Chondrocyte (in vitro differentiated cells): ENCODE results near the gene ATP6AP1. TPM values are rescaled to one million over a fixed set of nuclear protein-coding genes. Genes with fewer than 3 reads are reported as not detected.

Source experiments
- DNase-seq: peaks from one replicate; pipeline ENCODE4 v3.0.0; 2021; ENCODE audit warnings: mixed read lengths, low spot score
- H3K27ac Mint-ChIP-seq: one replicate; pipeline ENCODE4 v1.8.0; 2021; ENCODE audit warnings: mild to moderate bottlenecking, moderate library complexity, mixed read lengths; ENCODE audit not compliant: unreplicated experiment
- H3K27me3 Mint-ChIP-seq: 2 replicates; pipeline ENCODE4 v1.8.0; 2021; ENCODE audit warnings: low read depth, mixed read lengths
- H3K36me3 Mint-ChIP-seq: 2 replicates; pipeline ENCODE4 v1.8.0; 2021; ENCODE audit warnings: low read depth, mixed read lengths
- H3K4me1 Mint-ChIP-seq: 2 replicates; pipeline ENCODE4 v1.8.0; 2021; ENCODE audit warnings: low read depth, mild to moderate bottlenecking, mixed read lengths
- H3K4me3 Mint-ChIP-seq: one replicate; pipeline ENCODE4 v1.8.0; 2021; ENCODE audit warnings: mild to moderate bottlenecking, moderate library complexity, mixed read lengths; ENCODE audit not compliant: unreplicated experiment
- H3K9me3 Mint-ChIP-seq: 2 replicates; pipeline ENCODE4 v1.8.0; 2021; ENCODE audit warnings: low read depth, mixed read lengths
- total RNA-seq: library from RNA; stranded (reverse); gene quantifications from 3 replicates; pipeline ENCODE4 v1.2.1, GENCODE V29; 2021
- TF ChIP-seq, protein P1 (sequence below): fragments of 200-600 bp; sonication (generic); IDR thresholded peaks from 2 replicates; pipeline ENCODE4 v1.5.0; 2021; ENCODE audit warnings: antibody characterized with exemption, mild to moderate bottlenecking, moderate library complexity

ATP6AP1 gene
- total RNA-seq, 1 donor from 2014 or later: 136 TPM

DNA sequence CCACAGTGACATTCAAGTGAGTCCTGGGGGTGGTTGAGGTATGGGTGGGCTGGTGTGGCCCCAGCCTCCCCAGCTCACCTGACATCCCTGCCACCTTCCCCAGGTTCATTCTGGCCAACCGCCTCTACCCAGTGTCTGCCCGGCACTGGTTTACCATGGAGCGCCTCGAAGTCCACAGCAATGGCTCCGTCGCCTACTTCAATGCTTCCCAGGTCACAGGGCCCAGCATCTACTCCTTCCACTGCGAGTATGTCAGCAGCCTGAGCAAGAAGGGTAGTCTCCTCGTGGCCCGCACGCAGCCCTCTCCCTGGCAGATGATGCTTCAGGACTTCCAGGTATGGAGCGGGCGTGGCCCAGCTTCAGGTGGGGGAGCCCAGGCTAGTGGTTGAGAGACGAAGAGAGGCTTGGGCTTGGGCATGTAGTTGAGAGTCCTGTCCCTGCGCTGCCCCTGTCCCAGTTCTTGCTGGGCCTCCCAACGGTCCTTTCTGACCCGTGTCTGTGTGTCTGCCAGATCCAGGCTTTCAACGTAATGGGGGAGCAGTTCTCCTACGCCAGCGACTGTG is 6.8 kb downstream of the ATP6AP1 start:
- Mint-ChIP-seq H3K9me3 (peaks cover 5% of the 10 kb centered on the region), H3K4me1 (peaks cover 22% of the 10 kb centered on the region), H3K36me3 (peaks cover 6% of the 10 kb centered on the region), H3K27ac (no peak overlapping the region), H3K4me3 (no peak overlapping the region), H3K27me3 (no peaks in the 10 kb centered on the region)
- TF ChIP-seq, protein P1, sequence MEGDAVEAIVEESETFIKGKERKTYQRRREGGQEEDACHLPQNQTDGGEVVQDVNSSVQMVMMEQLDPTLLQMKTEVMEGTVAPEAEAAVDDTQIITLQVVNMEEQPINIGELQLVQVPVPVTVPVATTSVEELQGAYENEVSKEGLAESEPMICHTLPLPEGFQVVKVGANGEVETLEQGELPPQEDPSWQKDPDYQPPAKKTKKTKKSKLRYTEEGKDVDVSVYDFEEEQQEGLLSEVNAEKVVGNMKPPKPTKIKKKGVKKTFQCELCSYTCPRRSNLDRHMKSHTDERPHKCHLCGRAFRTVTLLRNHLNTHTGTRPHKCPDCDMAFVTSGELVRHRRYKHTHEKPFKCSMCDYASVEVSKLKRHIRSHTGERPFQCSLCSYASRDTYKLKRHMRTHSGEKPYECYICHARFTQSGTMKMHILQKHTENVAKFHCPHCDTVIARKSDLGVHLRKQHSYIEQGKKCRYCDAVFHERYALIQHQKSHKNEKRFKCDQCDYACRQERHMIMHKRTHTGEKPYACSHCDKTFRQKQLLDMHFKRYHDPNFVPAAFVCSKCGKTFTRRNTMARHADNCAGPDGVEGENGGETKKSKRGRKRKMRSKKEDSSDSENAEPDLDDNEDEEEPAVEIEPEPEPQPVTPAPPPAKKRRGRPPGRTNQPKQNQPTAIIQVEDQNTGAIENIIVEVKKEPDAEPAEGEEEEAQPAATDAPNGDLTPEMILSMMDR: no peak
- no peak for DNase-seq

DNA sequence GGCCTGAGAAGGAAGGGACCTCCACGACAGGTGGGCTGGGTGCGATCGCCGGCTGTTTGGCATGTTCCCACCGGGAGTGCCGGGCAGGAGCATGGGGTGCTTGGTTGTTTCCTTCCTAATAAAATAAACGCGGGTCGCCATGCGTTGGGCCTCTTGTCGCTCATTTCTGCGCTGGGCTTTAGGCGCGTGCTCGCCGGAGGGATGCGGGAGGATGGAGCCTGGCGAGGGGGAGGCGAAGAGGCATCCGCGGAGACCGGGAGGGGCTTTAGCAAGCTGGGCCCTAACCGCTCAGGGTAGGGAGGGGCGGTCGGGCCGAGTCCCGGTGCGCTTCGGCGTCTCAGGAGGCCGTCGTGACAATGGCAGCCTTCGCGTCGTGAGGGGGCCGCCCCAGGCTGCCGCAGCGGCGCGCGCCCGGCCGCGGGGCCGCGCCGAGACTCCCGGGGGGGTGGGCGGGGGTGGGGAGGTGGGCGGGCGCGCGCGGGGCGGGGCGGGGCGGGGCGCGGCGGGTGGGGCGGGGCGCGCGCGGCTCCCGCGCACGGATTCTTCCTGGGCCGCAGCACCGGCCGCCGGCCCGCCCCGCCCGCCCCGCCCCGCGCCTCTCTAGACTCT is 8.0 kb downstream of the ATP6AP1 start:
- Mint-ChIP-seq H3K4me3 (peak overlapping the region; percentile 60), H3K36me3 (peaks cover 6% of the 10 kb centered on the region), H3K4me1 (peaks cover 13% of the 10 kb centered on the region), H3K27me3 (no peaks in the 10 kb centered on the region), H3K27ac (peak overlapping the region; percentile 73), H3K9me3 (peaks cover 5% of the 10 kb centered on the region)
- DNase-seq: no peak
- TF ChIP-seq, protein P1: no peak

DNA sequence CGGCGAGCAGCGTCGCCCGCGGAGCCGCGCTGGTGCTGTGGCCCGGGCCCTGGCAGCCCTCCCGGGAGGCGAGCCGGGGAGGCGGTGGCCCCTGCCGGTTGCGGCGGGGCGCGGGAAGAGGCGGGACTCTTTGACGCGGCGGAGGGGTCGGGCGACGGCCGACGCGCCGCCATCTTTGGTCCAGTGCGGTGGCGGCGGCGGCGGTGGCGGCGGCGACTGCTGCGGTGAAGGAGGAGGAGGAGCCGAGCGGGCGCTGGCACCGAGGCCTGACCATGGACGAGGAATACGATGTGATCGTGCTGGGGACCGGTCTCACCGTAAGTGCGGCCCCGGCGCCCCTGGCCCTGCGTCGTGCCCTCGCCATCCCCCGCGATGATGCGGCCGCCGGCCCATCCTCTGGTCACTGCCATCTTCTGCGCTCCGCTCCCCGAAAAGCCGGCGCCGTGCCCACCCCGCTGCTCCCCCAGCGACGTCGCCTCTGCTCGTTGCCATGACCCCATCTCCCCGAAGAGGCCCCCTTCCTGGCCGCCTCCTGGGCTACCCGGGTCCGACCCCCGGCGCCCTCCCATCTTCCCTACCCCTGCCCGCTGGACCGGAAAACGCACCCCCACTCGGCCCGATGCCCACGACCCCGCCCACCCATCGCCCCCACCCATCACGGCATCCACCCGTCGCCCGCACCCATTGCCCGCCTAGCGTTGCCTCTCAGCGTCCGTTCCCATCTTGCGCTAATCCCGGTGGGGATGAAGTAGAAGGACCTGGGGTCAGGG is 8.7 kb downstream of the ATP6AP1 start, which contains the start of gene GDI1:
Gene GDI1 (plus strand): TSS at position 172 of the 770 bp plus-strand sequence. CDS start 101 bp downstream, at position 273.
- peaks cover 5% of the 10 kb centered on the region for H3K9me3 Mint-ChIP-seq
- peaks cover 13% of the 10 kb centered on the region for H3K4me1 Mint-ChIP-seq
- H3K4me3 Mint-ChIP-seq: peak within 1 kb of the TSS; percentile 86
- DNase-seq: peak; percentile 84
- peaks cover 6% of the 10 kb centered on the region for H3K36me3 Mint-ChIP-seq
- TF ChIP-seq, protein P1: no peak
- H3K27me3 Mint-ChIP-seq: no peaks in the 10 kb centered on the region
- peak within 1 kb of the TSS; percentile 77 for H3K27ac Mint-ChIP-seq

DNA sequence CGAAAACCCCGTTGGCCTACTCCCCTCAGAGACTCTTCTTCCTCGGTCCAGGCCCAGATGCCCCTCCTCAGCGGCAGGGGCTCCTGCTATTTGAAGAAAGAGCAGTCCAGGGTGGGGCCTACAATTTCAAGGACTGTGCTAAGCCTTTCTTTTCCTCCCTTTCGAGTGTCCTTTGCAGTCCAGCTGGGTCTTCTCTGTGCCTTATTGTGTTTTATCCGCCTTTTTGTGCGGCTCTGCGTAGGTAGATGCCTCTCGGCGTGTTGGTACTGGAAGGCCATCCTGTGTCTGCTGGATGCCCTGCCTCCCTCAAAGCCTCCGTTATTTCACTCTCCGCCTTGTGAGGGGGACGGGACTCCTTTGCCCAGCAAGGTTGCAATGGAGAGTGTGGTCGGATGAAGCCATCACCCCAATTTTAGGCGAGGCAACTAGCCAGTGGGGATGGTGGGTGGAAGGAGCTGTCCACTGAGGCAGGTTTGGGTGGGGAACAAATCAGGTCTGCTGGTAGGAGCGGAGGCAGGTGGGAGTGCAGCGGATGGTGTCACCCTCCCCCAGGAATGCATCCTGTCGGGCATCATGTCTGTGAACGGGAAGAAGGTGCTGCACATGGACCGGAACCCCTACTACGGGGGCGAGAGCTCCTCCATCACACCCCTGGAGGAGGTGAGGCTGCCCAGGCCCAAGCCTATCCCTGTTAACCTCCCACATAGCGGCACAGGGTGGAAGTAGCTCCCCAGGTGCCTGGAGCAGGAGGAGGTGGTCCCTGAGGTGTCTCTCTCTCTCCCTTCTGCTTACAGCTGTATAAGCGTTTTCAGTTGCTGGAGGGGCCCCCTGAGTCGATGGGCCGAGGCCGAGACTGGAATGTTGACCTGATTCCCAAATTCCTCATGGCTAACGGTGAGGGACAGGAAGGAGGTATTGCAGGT is 9.8 kb downstream of the ATP6AP1 start:
- DNase-seq: no peak
- H3K36me3 Mint-ChIP-seq: peaks cover 4% of the 10 kb centered on the region
- peaks cover 13% of the 10 kb centered on the region for H3K4me1 Mint-ChIP-seq
- TF ChIP-seq, protein P1: no peak
- H3K9me3 Mint-ChIP-seq: peaks cover 5% of the 10 kb centered on the region
- peak overlapping the region; percentile 86 for H3K4me3 Mint-ChIP-seq
- no peaks in the 10 kb centered on the region for H3K27me3 Mint-ChIP-seq
- H3K27ac Mint-ChIP-seq: peak overlapping the region; percentile 77
